Muscle layer of duodenum (tissue), 2 donors: ENCODE results near the gene SOCS2.
A peak's percentile ranks its signal among the peaks of the same experiment; 100 is the strongest.
"Not testable (repeated sequence)": the region's sequence is repeated elsewhere in the genome, so short reads cannot be mapped to it uniquely, and the experiment has no call there.

Experiments
- H3K27ac ChIP-seq: one replicate; pipeline ENCODE4 v1.7.0; 2013; ENCODE audit warnings: mild to moderate bottlenecking, low read length
- H3K27me3 ChIP-seq: one replicate; pipeline ENCODE4 v1.7.0; 2013; ENCODE audit warnings: low read depth, mild to moderate bottlenecking, control low read depth, low read length
- H3K36me3 ChIP-seq, 2 donors: one replicate each; pipeline ENCODE4 v1.7.0; 2013; ENCODE audit warnings: low read length in 2 of 2, control low read depth in 1 of 2, mild to moderate bottlenecking in 1 of 2; ENCODE audit not compliant: insufficient read depth in 2 of 2, control insufficient read depth in 1 of 2
- H3K4me1 ChIP-seq, 2 donors: one replicate each; pipeline ENCODE4 v1.7.0; 2013; ENCODE audit warnings: low read length in 2 of 2, mild to moderate bottlenecking in 2 of 2, control low read depth in 1 of 2, moderate library complexity in 1 of 2; ENCODE audit not compliant: insufficient read depth in 2 of 2, control insufficient read depth in 1 of 2
- H3K4me3 ChIP-seq, 2 donors: one replicate each; pipeline ENCODE4 v1.7.0; 2013; ENCODE audit warnings: low read length in 2 of 2, low read depth in 1 of 2, mild to moderate bottlenecking in 1 of 2
- H3K9me3 ChIP-seq, 2 donors: one replicate each; pipeline ENCODE4 v1.7.0; 2013; ENCODE audit warnings: low read length in 2 of 2, control low read depth in 1 of 2, mild to moderate bottlenecking in 1 of 2; ENCODE audit not compliant: control insufficient read depth in 1 of 2
- donor health status: healthy.

The SOCS2 gene

DNA sequence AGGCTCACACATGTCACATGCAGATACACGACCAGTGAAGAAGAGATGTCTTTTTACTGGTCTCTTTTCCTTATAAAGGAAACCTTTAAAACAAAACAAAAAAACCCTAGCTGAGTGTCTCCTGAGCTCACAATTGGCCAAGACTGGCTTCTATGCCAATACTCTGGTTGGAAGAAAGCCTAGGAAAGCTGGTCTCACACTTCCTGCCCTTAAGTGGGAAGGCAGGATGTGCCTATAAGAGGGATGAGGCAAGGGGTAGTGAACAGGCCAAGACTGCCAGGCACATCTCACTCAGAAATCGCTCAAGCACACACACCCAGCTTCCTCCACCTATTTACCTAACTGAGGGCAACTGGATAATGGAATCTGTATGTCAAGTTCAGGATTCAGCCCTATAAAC, 50.0 kb downstream of the SOCS2 start:
- no peaks in the 10 kb centered on the region for H3K9me3 ChIP-seq
- H3K27ac ChIP-seq, result no peak overlapping the region
- H3K4me3 ChIP-seq, result no peak overlapping the region
- no peaks in the 10 kb centered on the region for H3K27me3 ChIP-seq
- no peaks in the 10 kb centered on the region for H3K4me1 ChIP-seq
- no peaks in the 10 kb centered on the region for H3K36me3 ChIP-seq

DNA sequence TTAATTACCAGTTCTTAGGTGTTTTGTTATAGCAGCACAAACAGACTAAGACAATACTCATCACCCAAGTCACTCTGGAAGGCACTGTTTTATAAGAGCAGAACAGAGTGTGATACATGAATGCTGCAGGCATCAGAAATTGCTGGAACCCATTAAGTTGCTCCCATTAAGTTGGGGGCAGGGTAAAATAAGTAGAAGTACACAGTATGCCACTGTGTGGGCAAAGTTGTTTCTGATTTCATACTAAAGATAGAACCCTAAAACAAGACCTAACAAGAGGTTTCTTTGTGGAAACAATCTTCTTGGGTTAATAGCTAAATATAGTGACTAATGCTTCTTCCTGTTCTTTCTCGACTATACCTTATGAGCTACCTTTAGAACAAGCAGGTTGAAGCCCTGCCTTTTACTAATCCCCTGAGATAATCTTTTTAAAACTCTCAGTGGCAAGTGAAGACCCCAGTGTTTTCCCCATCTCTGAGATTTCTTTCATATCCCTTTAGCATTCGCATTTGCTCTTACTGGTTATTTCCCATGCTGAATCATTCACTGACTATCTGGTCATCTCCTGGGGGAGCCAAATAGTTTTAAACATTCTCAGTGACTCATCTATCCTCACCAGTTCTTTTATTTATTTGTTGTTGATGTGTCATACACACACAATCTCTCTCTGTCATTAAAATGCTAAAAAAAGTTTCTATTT, 52.3 kb downstream of the SOCS2 start:
- no peak overlapping the region for H3K4me3 ChIP-seq
- H3K27me3 ChIP-seq, result no peaks in the 10 kb centered on the region
- H3K4me1 ChIP-seq, result no peaks in the 10 kb centered on the region
- peak overlapping the region; percentile 6 for H3K27ac ChIP-seq
- H3K36me3 ChIP-seq, result no peaks in the 10 kb centered on the region
- no peaks in the 10 kb centered on the region for H3K9me3 ChIP-seq

DNA sequence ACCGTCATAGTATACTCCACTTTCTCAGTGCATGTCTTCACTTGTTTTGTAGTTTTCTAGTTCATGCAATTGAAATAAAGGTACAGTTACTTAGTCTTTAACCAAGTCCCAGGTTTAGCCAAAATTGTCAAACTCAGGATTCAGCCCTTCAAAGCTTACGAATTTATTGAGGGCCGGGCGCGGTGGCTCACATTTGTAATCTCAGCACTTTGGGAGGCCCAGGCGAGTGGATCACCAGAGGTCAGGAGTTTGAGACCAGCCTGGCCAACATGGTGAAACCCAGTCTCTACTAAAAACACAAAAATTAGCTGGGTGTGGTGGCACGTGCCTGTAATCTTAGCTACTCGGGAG, 52.8 kb downstream of the SOCS2 start:
- H3K36me3 ChIP-seq, H3K4me1 ChIP-seq, H3K4me3 ChIP-seq, H3K27ac ChIP-seq, H3K27me3 ChIP-seq, H3K9me3 ChIP-seq: not testable (repeated sequence)

DNA sequence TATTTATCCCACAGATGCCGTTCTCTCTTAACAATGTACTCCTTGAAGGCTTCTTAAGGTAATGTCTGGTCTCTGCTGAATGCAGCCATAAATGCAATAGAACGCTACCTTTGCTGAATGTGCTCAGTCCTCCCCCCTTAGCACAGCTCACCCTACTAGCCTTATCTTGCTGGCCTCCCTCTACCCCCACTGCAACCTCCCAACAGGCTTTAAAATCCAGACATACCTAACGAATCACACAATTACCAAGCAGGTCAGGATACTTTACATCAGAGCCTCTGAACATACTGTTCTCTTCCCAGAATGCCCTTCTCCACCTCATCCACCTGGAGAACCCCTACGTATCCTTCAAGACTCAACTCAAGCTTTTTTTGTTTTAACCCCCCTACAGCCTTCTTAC, 53.7 kb downstream of the SOCS2 start:
- no peak overlapping the region for H3K27ac ChIP-seq
- no peaks in the 10 kb centered on the region for H3K4me1 ChIP-seq
- H3K27me3 ChIP-seq, result no peaks in the 10 kb centered on the region
- H3K36me3 ChIP-seq, result no peaks in the 10 kb centered on the region
- H3K9me3 ChIP-seq, result no peaks in the 10 kb centered on the region
- no peak overlapping the region for H3K4me3 ChIP-seq
